Activated CD4-positive, CD25-positive, alpha-beta regulatory T cell (primary cell): ENCODE data around the gene ZNF587.
"Not testable (repeated sequence)": the region's sequence is repeated elsewhere in the genome, so short reads cannot be mapped to it uniquely, and the experiment has no call there.

ENCODE experiments used
- DNase-seq, 4 experiments: peaks; one replicate each; lab custom pipeline; 2025; lab: John Stamatoyannopoulos, UW

The ZNF587 gene

DNA sequence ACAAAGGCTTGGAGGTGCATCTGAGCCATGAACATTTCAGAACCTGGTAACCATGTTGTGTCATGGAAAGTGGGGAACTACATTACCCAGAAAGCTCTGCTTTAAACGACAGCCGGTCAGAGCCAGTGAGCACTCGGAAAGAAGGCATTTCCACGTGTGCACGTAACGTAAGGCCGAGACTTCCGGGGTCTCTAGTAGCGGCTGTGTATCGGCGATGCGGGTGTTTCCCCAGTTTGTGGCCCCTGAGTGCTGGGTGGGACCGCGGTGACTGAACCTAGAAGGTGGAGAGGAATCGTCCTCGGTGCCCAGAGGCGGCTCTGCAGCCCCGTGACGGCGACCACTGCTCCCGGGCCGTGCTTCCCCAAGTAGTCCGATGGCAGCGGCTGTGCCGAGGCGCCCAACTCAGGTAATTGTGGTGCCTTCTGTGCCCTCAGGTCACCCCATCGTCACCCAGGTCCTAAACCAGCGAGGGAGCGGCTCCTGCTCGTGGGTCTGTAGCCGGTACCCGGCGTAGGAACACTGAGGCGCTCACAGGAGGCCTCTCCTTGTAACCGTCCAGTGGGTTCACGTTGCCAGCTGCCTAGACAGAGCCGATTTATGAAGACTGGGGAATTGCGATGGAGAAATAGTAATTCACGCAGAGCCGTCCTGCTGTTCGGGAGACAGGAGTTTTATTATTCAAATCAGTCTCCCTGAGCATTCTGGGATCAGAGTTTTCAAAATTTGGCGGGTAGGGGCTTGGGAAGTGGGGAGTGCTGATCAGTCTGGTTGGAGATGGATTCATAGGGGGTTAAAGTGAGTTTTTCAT, at the start of gene ZNF587:
ZNF587 (plus strand) TSS at position 194 of the 808 bp plus-strand sequence; CDS start at position 374, 180 bp downstream.
- peak; percentile 43 to 62 (median 54) for DNase-seq

DNA sequence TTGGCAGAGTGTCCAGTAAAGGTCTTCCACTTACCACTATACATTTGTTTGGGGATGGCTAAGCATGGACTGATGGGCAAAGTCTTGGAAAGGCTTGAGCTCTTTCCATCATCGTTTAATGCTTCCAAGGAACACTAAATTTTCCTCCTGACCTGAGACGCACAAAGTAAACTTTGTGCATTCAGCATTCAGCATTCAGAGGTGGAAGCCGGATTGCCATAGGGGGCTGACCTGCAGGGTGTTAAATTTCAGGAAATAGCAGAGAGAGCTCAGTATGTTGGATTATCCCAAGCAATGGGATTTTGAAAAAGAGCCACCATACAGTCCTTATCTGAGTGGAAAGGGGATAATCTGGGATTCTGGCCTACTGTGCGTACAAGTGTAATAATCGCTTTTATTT, 49.0 kb upstream of the ZNF587 start:
- DNase-seq = no peak

- DNase-seq = no peak
These were observed 47.4 kb upstream of the ZNF587 start for GRCh38 chr19:57802269-57802668.

DNA sequence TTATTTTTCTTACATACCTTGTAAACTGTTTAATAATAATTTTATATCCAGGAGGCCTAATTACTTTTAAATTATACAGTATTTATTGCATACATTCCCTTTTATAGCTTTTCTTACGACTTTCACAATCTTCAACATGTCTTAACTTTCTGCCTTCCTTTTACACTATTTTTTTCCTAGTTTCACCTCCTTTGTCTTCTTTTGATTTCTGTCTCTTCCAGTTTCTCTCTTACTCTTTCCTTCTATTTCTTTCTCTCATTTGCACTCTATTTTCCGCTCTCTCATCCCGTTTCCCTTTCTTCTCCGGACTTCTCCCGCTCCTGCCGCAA, 46.4 kb upstream of the ZNF587 start:
- no peak for DNase-seq

DNA sequence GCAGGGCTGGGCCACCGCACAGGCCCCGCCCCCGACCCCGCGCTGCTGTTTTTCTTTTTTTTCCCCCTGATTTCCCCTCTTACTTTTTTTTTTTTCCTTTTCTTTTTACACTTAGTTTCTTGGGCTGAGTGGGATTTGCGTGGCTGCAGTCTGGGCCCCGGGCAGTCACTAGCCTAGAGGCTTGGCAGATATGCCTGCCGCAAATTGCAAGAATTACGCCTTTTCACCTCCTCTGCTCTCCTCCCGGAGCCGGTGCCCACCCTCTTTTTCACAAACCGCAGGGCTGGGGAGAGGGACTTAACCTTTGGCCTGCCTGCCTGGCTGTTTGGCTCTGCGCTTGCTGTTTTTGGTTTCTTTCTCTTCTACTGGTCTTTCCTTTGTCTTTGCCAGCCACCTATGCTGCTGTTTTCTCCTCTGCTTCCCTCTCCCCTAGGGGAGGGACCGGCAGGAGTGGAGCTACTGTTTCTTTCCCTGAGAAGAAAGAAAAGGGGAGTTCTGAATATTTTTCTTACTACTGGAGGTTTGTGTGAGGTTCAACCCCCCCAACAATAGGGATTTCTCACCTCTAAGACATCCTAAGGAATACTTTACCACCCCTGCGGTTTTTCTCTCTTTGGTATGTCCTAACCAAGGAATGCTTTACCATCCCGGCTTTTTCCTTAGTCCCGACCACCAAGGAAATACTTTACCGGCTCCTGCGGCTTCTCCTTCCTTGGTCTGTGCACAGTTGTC, 45.9 kb upstream of the ZNF587 start:
- no peak for DNase-seq

DNA sequence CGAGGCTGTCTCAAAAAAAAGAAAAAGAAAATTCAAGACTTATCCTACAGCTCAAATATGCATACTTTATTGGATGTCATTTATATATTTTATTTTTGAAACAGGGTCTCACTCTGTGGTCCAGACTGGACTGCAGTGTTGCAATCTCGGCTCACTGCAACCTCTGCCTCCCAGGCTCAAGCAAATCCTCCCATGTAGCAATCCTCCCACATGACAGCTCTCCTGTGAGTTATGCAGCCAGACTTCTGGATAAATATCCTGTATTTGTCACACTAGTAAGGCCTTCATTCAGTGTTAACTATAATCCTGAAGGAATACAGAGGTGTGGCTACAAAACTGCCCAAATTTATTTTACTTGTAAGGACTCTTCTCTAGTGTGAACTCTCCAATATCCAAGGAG, 42.1 kb upstream of the ZNF587 start:
- DNase-seq = no peak

- not testable (repeated sequence) for DNase-seq
These were observed 39.0 kb upstream of the ZNF587 start for GRCh38 chr19:57810410-57811295.

GRCh38 chr19:57812226-57812625, 37.4 kb upstream of the ZNF587 start:
- DNase-seq = no peak

DNA sequence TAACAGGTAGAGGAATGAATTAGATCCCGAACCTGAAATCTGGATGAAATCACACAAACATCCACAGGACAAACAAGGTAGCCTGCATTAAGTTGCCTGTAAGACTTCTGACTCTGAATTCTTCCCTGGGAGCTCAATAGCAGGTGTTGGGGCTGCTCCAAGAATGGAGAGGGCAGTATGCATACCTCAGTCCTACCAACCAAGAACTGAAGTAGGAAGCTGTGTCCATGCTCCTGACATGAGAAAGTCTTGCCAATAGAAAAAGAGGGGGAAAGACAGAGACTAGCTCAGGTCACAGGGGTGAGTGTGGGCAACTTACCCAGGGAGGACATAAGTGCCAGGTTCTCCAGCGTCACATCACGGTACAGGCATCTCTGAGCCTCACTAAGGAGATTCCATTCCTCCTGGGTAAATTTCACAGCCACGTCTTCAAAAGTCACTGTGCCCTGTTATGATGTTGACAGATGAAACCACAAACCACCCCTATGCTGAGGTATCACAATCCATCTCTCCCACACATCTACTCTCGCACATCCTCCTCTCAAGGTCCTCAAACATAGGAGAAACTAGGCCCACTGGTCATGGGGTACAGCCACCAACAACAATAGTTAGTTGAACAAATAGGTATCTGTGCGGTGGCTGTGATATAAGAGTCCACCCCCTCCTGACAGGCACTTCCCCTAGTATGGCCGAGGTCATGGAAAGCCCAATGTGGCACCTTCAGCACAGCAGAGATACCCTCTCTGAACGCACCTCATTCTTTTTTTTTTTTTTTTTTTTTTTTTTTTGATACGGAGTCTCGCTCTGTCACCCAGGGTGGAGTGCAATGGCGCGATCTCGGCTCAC, 36.5 kb upstream of the ZNF587 start:
- DNase-seq = not testable (repeated sequence)

DNA sequence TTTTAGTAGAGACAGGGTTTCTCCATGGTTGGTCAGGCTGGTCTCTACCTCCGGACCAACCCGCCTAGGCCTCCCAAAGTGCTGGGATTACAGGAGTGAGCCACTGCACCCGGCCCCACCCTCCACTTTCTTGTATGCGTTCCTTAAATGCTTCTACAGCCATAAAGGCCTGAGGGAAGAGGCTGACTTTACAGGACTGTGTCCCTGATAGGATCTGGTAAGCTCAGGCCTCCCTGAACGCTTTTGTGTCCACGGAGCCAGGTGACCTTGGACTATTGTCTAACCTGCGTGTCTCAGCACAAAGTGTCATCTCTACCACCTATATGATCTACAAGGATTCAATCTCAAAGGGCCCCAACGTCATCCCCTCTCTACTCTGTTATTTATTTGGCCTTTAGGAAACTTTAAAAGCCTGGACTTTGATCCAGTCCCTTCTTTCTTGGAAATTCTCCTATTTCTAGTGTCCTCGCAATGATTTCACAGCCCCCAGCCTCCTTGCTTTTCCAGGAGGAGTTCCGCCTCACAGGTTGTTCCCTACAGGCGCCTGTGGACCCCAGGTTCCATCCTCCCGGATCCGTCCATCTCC, 35.6 kb upstream of the ZNF587 start:
- no peak for DNase-seq

- peak; percentile 37 to 52 (median 45) for DNase-seq
These were observed 35.0 kb upstream of the ZNF587 start, which contains the start of gene ZNF552 for GRCh38 chr19:57814505-57815246. Gene ZNF552, minus strand, starts transcription at chr19:57814913. Its CDS starts 170 bp downstream, at chr19:57814743.

DNA sequence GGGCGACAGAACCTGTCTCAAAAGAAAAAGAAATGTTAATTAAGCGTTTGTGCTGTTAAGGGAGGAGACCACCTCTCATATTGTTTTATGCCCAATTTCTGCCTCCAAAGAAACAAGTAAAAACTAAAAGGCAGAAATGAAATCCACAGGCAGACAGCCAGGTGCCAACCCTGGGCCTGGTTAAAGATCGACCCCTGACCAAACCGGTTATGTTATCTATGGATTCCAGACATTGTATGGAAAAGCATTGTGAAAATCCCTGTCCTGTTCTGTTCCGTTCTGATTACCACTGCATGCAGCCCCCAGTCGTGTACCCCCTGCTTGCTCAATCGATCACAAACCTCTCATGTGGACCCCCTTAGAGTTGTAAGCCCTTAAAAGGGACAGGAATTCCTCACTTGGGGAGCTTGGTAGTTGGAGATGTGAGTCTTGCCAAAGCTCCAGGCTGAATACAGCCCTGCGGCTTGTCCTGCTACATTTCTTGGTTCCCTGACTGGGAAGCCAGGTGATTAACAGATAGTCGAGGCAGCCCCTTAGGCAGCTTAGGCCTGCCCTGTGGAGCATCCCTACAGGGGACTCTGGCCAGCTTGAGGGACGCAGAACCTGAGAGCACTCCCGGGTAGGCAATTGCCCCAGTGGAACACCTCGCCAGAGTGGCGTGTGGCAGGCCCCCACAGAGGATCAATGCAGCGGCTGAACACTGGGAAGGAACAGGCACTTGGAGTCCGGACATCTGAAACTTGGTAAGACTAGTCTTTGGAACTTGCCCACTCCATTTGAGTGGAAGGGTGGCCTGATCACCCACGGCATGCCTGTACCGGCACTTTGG, 34.2 kb upstream of the ZNF587 start:
- DNase-seq = no peak

GRCh38 chr19:57816652-57817051, 33.0 kb upstream of the ZNF587 start:
- DNase-seq = no peak

DNA sequence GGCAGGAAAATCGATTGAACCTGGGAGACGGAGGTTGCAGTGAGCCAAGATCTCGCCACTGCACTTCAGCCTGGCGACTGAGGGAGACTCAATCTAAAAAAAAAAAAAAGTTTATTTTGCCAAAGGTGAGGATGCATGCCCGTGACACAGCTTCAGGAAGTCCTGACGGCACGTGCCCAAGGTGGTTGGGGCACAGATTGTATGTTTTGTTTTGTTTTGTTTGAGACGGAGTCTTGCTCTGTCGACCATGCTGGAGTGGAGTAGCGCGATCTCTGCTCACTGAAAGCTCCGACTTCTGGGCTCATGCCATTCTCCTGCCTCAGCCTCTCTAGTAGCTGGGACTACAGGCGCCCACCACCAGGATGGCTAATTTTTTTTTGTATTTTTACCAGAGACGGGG, 31.7 kb upstream of the ZNF587 start:
- DNase-seq = no peak

DNA sequence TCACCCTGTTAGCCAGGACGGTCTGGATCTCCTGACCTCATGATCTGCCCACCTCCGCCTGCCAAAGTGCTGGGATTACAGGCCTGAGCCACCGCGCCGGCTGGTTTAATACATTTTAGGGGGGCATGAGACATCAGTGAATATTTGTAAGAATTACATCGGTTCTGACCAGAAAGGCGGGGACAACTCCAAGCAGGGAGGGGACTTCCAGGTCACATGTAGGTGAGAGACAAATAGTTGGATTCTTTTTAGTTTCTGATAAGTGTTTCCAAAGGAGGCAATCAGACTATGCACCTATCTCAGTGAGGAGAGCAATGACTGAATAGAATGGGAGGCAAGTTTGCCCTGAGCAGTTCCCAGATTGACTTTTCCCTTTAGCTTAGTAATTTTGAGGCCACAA, 31.3 kb upstream of the ZNF587 start:
- no peak for DNase-seq

DNA sequence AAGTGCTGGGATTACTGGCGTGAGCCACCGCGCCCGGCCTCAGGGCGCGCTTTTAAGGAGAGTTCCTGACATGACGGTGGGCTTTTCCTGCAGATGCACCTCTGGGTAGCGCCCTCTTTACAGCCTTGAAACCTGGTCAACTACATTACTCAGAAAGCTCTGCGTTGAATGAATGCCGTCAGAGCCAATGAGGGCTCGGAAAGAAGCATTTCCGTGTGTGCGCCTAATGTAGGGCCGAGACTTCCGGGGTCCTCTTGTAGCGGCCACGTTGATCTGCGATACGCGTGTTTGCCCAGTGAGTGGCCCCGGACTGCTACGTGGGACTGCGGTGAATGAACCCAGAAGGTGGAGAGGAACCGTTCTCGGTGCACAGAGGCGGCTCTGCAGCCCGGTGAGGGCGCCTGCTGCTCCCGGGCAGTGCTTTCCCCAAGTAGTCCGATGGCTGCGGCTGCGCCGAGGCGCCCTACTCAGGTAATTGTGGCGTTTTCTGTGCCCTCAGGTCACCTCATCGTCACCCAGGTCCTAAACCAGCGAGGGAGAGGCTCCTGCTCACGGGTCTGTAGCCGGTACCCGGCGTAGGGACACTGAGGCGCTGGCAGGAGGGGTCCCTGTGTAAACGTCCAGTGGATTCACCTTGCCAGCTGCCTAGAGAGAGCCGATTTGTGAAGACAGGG, 30.0 kb upstream of the ZNF587 start:
- DNase-seq = peak; percentile 40 to 47 (median 46)

GRCh38 chr19:57820599-57820998, 29.1 kb upstream of the ZNF587 start:
- no peak for DNase-seq

DNA sequence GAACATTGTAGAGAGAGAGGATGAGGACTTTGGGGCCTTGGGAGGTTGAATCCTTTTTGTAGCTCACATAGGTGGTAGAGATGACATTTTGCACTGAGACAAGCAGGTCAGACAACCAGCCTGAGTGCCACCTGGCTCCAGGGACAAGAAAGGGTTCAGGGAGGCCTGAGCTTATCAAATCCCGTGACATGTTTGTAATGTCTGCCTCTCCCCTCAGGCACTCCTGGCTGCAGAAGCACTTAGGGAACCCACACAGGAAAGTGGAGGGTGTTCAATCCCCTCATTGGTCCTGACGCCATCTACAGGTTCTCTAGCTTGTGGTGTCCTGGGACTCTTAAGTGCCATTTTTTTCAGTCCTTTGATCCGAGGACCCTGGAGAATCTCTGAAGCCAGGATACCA, 28.6 kb upstream of the ZNF587 start:
- not testable (repeated sequence) for DNase-seq

DNA sequence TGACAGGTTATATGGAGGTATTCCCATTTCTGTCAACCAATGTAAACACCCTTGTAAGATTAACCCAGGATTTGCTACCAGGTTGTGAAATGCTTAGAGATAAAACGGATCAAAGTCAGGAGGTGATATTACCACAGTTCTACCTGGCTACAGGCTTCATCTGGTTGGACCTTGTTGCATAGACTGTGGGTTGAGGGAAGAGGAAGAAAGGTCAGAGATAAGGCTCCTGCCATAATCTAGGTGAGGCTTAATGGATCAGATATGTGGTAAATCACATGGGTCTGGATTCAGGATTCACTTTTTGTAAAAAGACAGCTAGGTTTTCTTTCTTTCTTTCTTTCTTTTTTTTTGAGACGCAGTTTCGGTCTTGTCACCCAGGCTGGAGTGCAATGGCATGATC, 28.2 kb upstream of the ZNF587 start:
- not testable (repeated sequence) for DNase-seq
